Fibroblast of lung (primary cell): ENCODE data around the gene KIRREL3. TPM values are rescaled to one million over a fixed set of nuclear protein-coding genes. Genes with fewer than 3 reads are reported as not detected.

Experiments used
- DNase-seq, 2 donors: peaks; one replicate each; pipeline versions ENCODE4 v3.0.0 to v3.0.0-alpha.2; 2010; ENCODE audit warnings: low read depth in 2 of 2
- H2AFZ ChIP-seq: 2 replicates; pipeline ENCODE4 v1.5.1; 2012; ENCODE audit warnings: low read length, control low read depth, inconsistent platforms
- H3K27ac ChIP-seq: 2 replicates; pipeline ENCODE4 v1.5.1; 2011; ENCODE audit warnings: low read length, control low read depth; ENCODE audit not compliant: insufficient read depth
- H3K27me3 ChIP-seq: 2 replicates; pipeline ENCODE4 v1.5.1; 2011; ENCODE audit warnings: mild to moderate bottlenecking, low read length; ENCODE audit not compliant: control insufficient read depth, insufficient read depth
- H3K36me3 ChIP-seq: 2 replicates; pipeline ENCODE4 v1.5.1; 2011; ENCODE audit warnings: low read length; ENCODE audit not compliant: control insufficient read depth, insufficient read depth
- H3K4me1 ChIP-seq: 2 replicates; pipeline ENCODE4 v1.5.1; 2011; ENCODE audit warnings: low read length; ENCODE audit not compliant: control insufficient read depth, insufficient read depth; ENCODE audit errors: extremely low read depth
- H3K4me2 ChIP-seq: 2 replicates; pipeline ENCODE4 v1.5.1; 2011; ENCODE audit warnings: low read length, control low read depth; ENCODE audit not compliant: insufficient read depth; ENCODE audit errors: extremely low read depth
- H3K4me3 ChIP-seq, 4 experiments: fragments of 200-600 bp in 1 of 4; sonication (generic) in 1 of 4; replicated peaks in 1 of 4; 2 replicates each; pipeline ENCODE4 v1.5.1; 2011 to 2016; ENCODE audit warnings: low read length in 4 of 4, low read depth in 3 of 4, mild to moderate bottlenecking in 3 of 4, control low read depth in 2 of 4, inconsistent platforms in 1 of 4, mixed read lengths in 1 of 4; ENCODE audit not compliant: insufficient read depth in 1 of 4; ENCODE audit errors: control extremely low read depth in 1 of 4
- H3K79me2 ChIP-seq: 2 replicates; pipeline ENCODE4 v1.5.1; 2012; ENCODE audit warnings: mild to moderate bottlenecking, low read length, inconsistent platforms; ENCODE audit not compliant: control insufficient read depth, insufficient read depth
- H3K9ac ChIP-seq: 2 replicates; pipeline ENCODE4 v1.5.1; 2011; ENCODE audit warnings: mild to moderate bottlenecking, low read length, control low read depth; ENCODE audit not compliant: insufficient read depth
- H3K9me3 ChIP-seq: 2 replicates; pipeline ENCODE4 v1.5.1; 2012; ENCODE audit warnings: low read depth, low read length; ENCODE audit not compliant: control insufficient read depth, insufficient read depth
- H4K20me1 ChIP-seq: 2 replicates; pipeline ENCODE4 v1.5.1; 2011; ENCODE audit warnings: low read length; ENCODE audit not compliant: control insufficient read depth, insufficient read depth; ENCODE audit errors: extremely low read depth
- CTCF ChIP-seq, 2 donors: IDR thresholded peaks in 1 of 2; conservative IDR thresholded peaks in 1 of 2; 1 replicate in 1 of 2; 2 replicates in 1 of 2; pipeline ENCODE4 v1.5.1; 2011 to 2012; ENCODE audit warnings: low read length in 2 of 2, control low read depth in 1 of 2, inconsistent platforms in 1 of 2, low read depth in 1 of 2, mild to moderate bottlenecking in 1 of 2
- EZH2 ChIP-seq: IDR thresholded peaks from 2 replicates; pipeline ENCODE4 v1.5.1; 2012; ENCODE audit warnings: low read length, control low read depth, mild to moderate bottlenecking; ENCODE audit errors: missing control alignments
- polyA plus RNA-seq, 2 donors: library from polyadenylated mRNA; depleted of rRNA in 1 of 2; stranded (reverse) in 1 of 2; unstranded in 1 of 2; fragments of >200 nt; gene quantifications; 2 replicates each; pipeline ENCODE4 v1.2.1, GENCODE V29; 2011 to 2012; ENCODE audit warnings: missing spikeins in 1 of 2
- total RNA-seq: library from RNA; depleted of rRNA; stranded (reverse); fragments of >200 nt; gene quantifications from 2 replicates; pipeline ENCODE4 v1.2.1, GENCODE V29; 2014

Gene KIRREL3
- total and polyA plus RNA-seq, 2 donors (not counting 1 experiment from before 2014, with no cell fraction given), result 2.8 to 6.1 TPM

GRCh38 chr11:126821827-126822226 lies 178.7 kb downstream of the KIRREL3 start:
- Histone ChIP-seq H3K27ac (no peak overlapping the region), H3K79me2 (no peaks in the 10 kb centered on the region), H3K9ac (no peak overlapping the region), H3K4me1 (peaks cover 5% of the 10 kb centered on the region), H3K36me3 (no peaks in the 10 kb centered on the region), H3K9me3 (no peaks in the 10 kb centered on the region), H2AFZ (no peak overlapping the region), H3K27me3 (no peaks in the 10 kb centered on the region), H3K4me3 (no peak overlapping the region), H3K4me2 (no peak overlapping the region), H4K20me1 (no peaks in the 10 kb centered on the region)
- DNase-seq, result no peak
- TF ChIP-seq EZH2 (no peak), CTCF (conservative IDR thresholded peaks at IDR 0.05 in 1 of 2, IDR thresholded peaks at IDR 0.05 in 1 of 2; ENCODE audit: low read depth in 1 of 2, low read length in 2 of 2) (no peak)

- Histone ChIP-seq H2AFZ (no peak overlapping the region), H3K79me2 (no peaks in the 10 kb centered on the region), H4K20me1 (no peaks in the 10 kb centered on the region), H3K9ac (no peak overlapping the region), H3K27ac (no peak overlapping the region), H3K9me3 (no peaks in the 10 kb centered on the region), H3K36me3 (no peaks in the 10 kb centered on the region), H3K4me2 (no peak overlapping the region), H3K4me3 (no peak overlapping the region), H3K4me1 (peaks cover 9% of the 10 kb centered on the region), H3K27me3 (no peaks in the 10 kb centered on the region)
- no peak for DNase-seq
- TF ChIP-seq EZH2 (no peak), CTCF (conservative IDR thresholded peaks at IDR 0.05 in 1 of 2, IDR thresholded peaks at IDR 0.05 in 1 of 2; ENCODE audit: low read depth in 1 of 2, low read length in 2 of 2) (no peak)
Measured at GRCh38 chr11:126819194-126819593, 181.4 kb downstream of the KIRREL3 start.

GRCh38 chr11:126817523-126818450 lies 182.8 kb downstream of the KIRREL3 start:
- Histone ChIP-seq H2AFZ (no peak overlapping the region), H4K20me1 (no peaks in the 10 kb centered on the region), H3K4me3 (no peak overlapping the region), H3K4me1 (peaks cover 9% of the 10 kb centered on the region), H3K9me3 (no peaks in the 10 kb centered on the region), H3K27me3 (no peaks in the 10 kb centered on the region), H3K79me2 (no peaks in the 10 kb centered on the region), H3K4me2 (peak overlapping the region; percentile 25), H3K27ac (peak overlapping the region; percentile 60), H3K9ac (no peak overlapping the region), H3K36me3 (no peaks in the 10 kb centered on the region)
- no peak for DNase-seq
- TF ChIP-seq EZH2 (no peak), CTCF (conservative IDR thresholded peaks at IDR 0.05 in 1 of 2, IDR thresholded peaks at IDR 0.05 in 1 of 2; ENCODE audit: low read depth in 1 of 2, low read length in 2 of 2) (no peak)
